HepG2 (cell line): Measurements from ENCODE around the gene TPST2. TPM values are rescaled to one million over a fixed set of nuclear protein-coding genes. Genes with fewer than 3 reads are reported as not detected.

Experiments
- ATAC-seq: fragments of 200-7000 bp; cut with Tn5 transposase; 3 replicates; pipeline ENCODE4 v1.9.1; 2020; ENCODE audit warnings: mild to moderate bottlenecking, moderate library complexity
- BruUV-seq: library from RNA; stranded (reverse); fragments of 400-500 nt; replicated peaks from 2 replicates; lab custom pipeline; 2021; lab: Mats Ljungman, UMichigan
- CTCF ChIA-PET: fragments of 300-600 bp; formaldehyde crosslinking; extraction: SDS; loops from one replicate; lab custom pipeline; 2021; ENCODE audit warnings: low total read pairs, inconsistent platforms, low intra/inter-chr PET ratio; lab: Yijun Ruan, JAX
- POLR2A ChIA-PET: fragments of 350-600 bp; sonication (Branson Sonifier 250); formaldehyde crosslinking; loops from one replicate; lab custom pipeline; 2020; ENCODE audit warnings: antibody characterized with exemption, inconsistent platforms; lab: Yijun Ruan, JAX
- DNase-seq: peaks from one replicate; pipeline ENCODE4 v3.0.0-alpha.2; 2015; ENCODE audit warnings: low spot score
- FAIRE-seq: peaks from 3 replicates; lab custom pipeline; 2011; peaks lifted over from hg19 to GRCh38; lab: Jason Lieb, UNC
- H2AFZ ChIP-seq: one replicate; pipeline ENCODE4 v1.6.1; 2011; ENCODE audit warnings: low read length, inconsistent platforms
- H3K27ac ChIP-seq: fragments of 300-600 bp; 3 replicates; pipeline ENCODE4 v1.8.0; 2011; ENCODE audit warnings: mixed run types, mild to moderate bottlenecking, mixed read lengths, low read length, inconsistent platforms; ENCODE audit not compliant: insufficient read depth; ENCODE audit errors: extremely low read length
- H3K27me3 ChIP-seq, 2 experiments: fragments of 200-600 bp in 1 of 2; 2 replicates in 1 of 2; 3 replicates in 1 of 2; pipeline versions ENCODE4 v1.6.0 to v1.8.0; 2011; ENCODE audit warnings: low read length in 2 of 2, mild to moderate bottlenecking in 2 of 2, moderate library complexity in 2 of 2, inconsistent platforms in 1 of 2; ENCODE audit not compliant: insufficient read depth in 2 of 2, control insufficient read depth in 1 of 2
- H3K36me3 ChIP-seq, 2 experiments: fragments of 200-600 bp in 1 of 2; replicated peaks in 1 of 2; 2 replicates in 1 of 2; 3 replicates in 1 of 2; pipeline versions ENCODE4 v1.5.1 to v1.8.0; 2011; ENCODE audit warnings: low read length in 2 of 2, inconsistent platforms in 1 of 2; ENCODE audit not compliant: insufficient read depth in 2 of 2, control insufficient read depth in 1 of 2
- H3K4me1 ChIP-seq: 2 replicates; pipeline ENCODE4 v1.5.1; 2012; ENCODE audit warnings: low read length, inconsistent platforms; ENCODE audit not compliant: insufficient read depth
- H3K4me2 ChIP-seq: 2 replicates; pipeline ENCODE4 v1.6.0; 2011; ENCODE audit warnings: low read depth, low read length, inconsistent platforms
- H3K4me3 ChIP-seq, 3 experiments: fragments of 200-600 bp in 1 of 3; sonication (generic), shearing (Covaris generic) in 1 of 3; replicated peaks in 1 of 3; 2 replicates each; pipeline ENCODE4 v1.5.1; 2011 to 2016; ENCODE audit warnings: low read length in 3 of 3, inconsistent platforms in 2 of 3, low read depth in 2 of 3, mild to moderate bottlenecking in 2 of 3, control low read depth in 1 of 3, mixed read lengths in 1 of 3; ENCODE audit not compliant: insufficient read depth in 1 of 3
- H3K79me2 ChIP-seq: one replicate; pipeline ENCODE4 v1.6.1; 2011; ENCODE audit warnings: low read length, inconsistent platforms; ENCODE audit not compliant: insufficient read depth
- H3K9ac ChIP-seq: 2 replicates; pipeline ENCODE4 v1.6.0; 2011; ENCODE audit warnings: mild to moderate bottlenecking, low read depth, low read length, inconsistent platforms; ENCODE audit not compliant: insufficient read depth
- H3K9me3 ChIP-seq: 2 replicates; pipeline ENCODE4 v1.5.1; 2012; ENCODE audit warnings: mild to moderate bottlenecking, low read length
- H4K20me1 ChIP-seq: 2 replicates; pipeline ENCODE4 v1.6.0; 2011; ENCODE audit warnings: inconsistent platforms, mild to moderate bottlenecking, low read length, moderate library complexity; ENCODE audit not compliant: insufficient read depth
- EHMT2 ChIP-seq: fragments of 200-600 bp; sonication (generic); IDR thresholded peaks from 2 replicates; pipeline ENCODE4 v1.7.0; 2017; ENCODE audit warnings: antibody characterized with exemption, low read depth, low read length, borderline replicate concordance
- FOXP4 ChIP-seq: sonication (generic); formaldehyde crosslinking; IDR thresholded peaks from 2 replicates; pipeline ENCODE4 v1.4.0; 2020; ENCODE audit warnings: missing genetic modification reagents
- GLMP ChIP-seq: sonication (generic); formaldehyde crosslinking; IDR thresholded peaks from 2 replicates; pipeline ENCODE4 v1.9.0; 2021; ENCODE audit warnings: missing genetic modification reagents, mild to moderate bottlenecking, borderline replicate concordance
- IRX3 ChIP-seq: sonication (generic); formaldehyde crosslinking; IDR thresholded peaks from 2 replicates; pipeline ENCODE4 v1.8.1; 2023; ENCODE audit warnings: mild to moderate bottlenecking, low read depth, missing genetic modification reagents, borderline replicate concordance
- MIER2 ChIP-seq: IDR thresholded peaks from 2 replicates; pipeline ENCODE4 v1.6.1; 2016; ENCODE audit warnings: missing biosample characterization, missing genetic modification reagents
- NCOA1 ChIP-seq: sonication (generic); formaldehyde crosslinking; IDR thresholded peaks from 2 replicates; pipeline ENCODE4 v1.9.0; 2021; ENCODE audit warnings: missing genetic modification reagents
- NCOA2 ChIP-seq: sonication (generic); formaldehyde crosslinking; IDR thresholded peaks from 2 replicates; pipeline ENCODE4 v1.8.0; 2022; ENCODE audit warnings: inconsistent platforms
- NFATC3 ChIP-seq: sonication (generic); formaldehyde crosslinking; IDR thresholded peaks from 2 replicates; pipeline ENCODE4 v1.5.1; 2020; ENCODE audit warnings: mild to moderate bottlenecking, missing genetic modification reagents
- SSRP1 ChIP-seq: IDR thresholded peaks from 2 replicates; pipeline ENCODE4 v1.6.1; 2016; ENCODE audit warnings: control low read depth
- TAF15 ChIP-seq: fragments of 200-400 bp; formaldehyde crosslinking; IDR thresholded peaks from one replicate; pipeline ENCODE4 v1.6.1; 2018; ENCODE audit warnings: mild to moderate bottlenecking, low read depth, low read length; ENCODE audit not compliant: poor library complexity, severe bottlenecking
- TERF1 ChIP-seq: sonication (generic); formaldehyde crosslinking; IDR thresholded peaks from 2 replicates; pipeline ENCODE4 v1.8.0; 2022; ENCODE audit warnings: mild to moderate bottlenecking, missing genetic modification reagents, moderate library complexity
- ZFP36L2 ChIP-seq: sonication (generic); formaldehyde crosslinking; IDR thresholded peaks from 2 replicates; pipeline ENCODE4 v1.4.0; 2020; ENCODE audit warnings: missing genetic modification reagents
- ZNF329 ChIP-seq: sonication (generic); formaldehyde crosslinking; IDR thresholded peaks from 2 replicates; pipeline ENCODE4 v1.9.0; 2021; ENCODE audit warnings: low read depth, mild to moderate bottlenecking, missing genetic modification reagents
- ZNF703 ChIP-seq: sonication (generic); formaldehyde crosslinking; IDR thresholded peaks from 2 replicates; pipeline ENCODE4 v1.5.1; 2020; ENCODE audit warnings: missing genetic modification reagents, mild to moderate bottlenecking, moderate library complexity, borderline replicate concordance
- ZNF746 ChIP-seq: sonication (generic); formaldehyde crosslinking; IDR thresholded peaks from 2 replicates; pipeline ENCODE4 v1.8.0; 2022; ENCODE audit warnings: mild to moderate bottlenecking, missing genetic modification reagents
- WGBS: methylation state at CpG from one replicate; pipeline ENCODE4 v1.1.6; 2017; ENCODE audit warnings: low lambda C conversion rate; 5-methylcytosine and 5-hydroxymethylcytosine counted together
- in situ Hi-C: cut with HindIII; loops from 2 replicates; pipeline ENCODE4 v1.10.0; 2017; ENCODE audit warnings: low pct_unique_long_range_greater_than_20kb; ENCODE audit not compliant: extremely low pct_ligation_motif_present
- intact Hi-C: fragments of 100-400 bp; cut with micrococcal nuclease; formaldehyde crosslinking; loops from one replicate; pipeline ENCODE4 v1.10.0; 2022; ENCODE audit not compliant: unreplicated experiment
- polyA plus RNA-seq, 8 experiments: library from polyadenylated mRNA; depleted of rRNA in 3 of 8; stranded (reverse) in 7 of 8; unstranded in 1 of 8; fragments of >200 nt; fragmentation: Illumina TruSeq in 4 of 8; extraction: Trizol in 4 of 8; gene quantifications; 2 replicates each; pipeline versions ENCODE4 v1.2.1 to v1.2.3, GENCODE V29; 2011 to 2016; ENCODE audit warnings: low read depth in 4 of 8, missing spikeins in 1 of 8, mixed read lengths in 1 of 8; ENCODE audit not compliant: insufficient read depth in 1 of 8
- total RNA-seq, 5 experiments: library from RNA; depleted of rRNA; stranded (reverse); fragments of >200 nt; fragmentation: Illumina TruSeq; extraction: Trizol; gene quantifications; 2 replicates each; pipeline ENCODE4 v1.2.3, GENCODE V29; 2016; ENCODE audit warnings: low read depth in 1 of 5
- TF ChIP-seq, protein P1 (sequence below), 2 experiments: IDR thresholded peaks; 2 replicates each; pipeline ENCODE4 v1.6.1; 2011 to 2012; ENCODE audit warnings: low read length in 2 of 2, borderline replicate concordance in 1 of 2, low read depth in 1 of 2, mild to moderate bottlenecking in 1 of 2, moderate library complexity in 1 of 2

TPST2 gene
- total and polyA plus RNA-seq, 2 of the 13 experiments (the other 11 are each of a cell fraction or from before 2014, with no cell fraction given), result 15.2 to 23.8 TPM

GRCh38 chr22:26512149-26512793 lies 77.7 kb downstream of the TPST2 start, which contains the start of gene TFIP11:
TFIP11 (minus strand) TSS chr22:26512473; CDS start chr22:26510272, 2,201 bp downstream.
- ChIA-PET POLR2A (interaction anchor here (0.9 to 2.0 kb wide), 7 partner anchors 9 to 65 kb away, joined by 3 to 27 read pairs (median 5); partner anchors contain the start of genes HPS4 and SRRD), CTCF (no interaction called here)
- Histone ChIP-seq H3K4me1 (peaks cover 21% of the 10 kb centered on the region), H3K27ac (peak within 1 kb of the TSS; percentile 73), H3K9ac (peak within 1 kb of the TSS; percentile 92), H3K4me3 (peak within 1 kb of the TSS; percentile 85 to 99 (median 92)), H3K4me2 (peak within 1 kb of the TSS; percentile 95), H3K27me3 (no peaks in the 10 kb centered on the region; a peak in 1 of 5 replicates), H3K79me2 (peaks cover 18% of the 10 kb centered on the region), H3K9me3 (no peaks in the 10 kb centered on the region), H2AFZ (peak within 1 kb of the TSS; percentile 61), H3K36me3 (peaks cover 8 to 19% of the 10 kb centered on the region in 2 experiments; a peak in 4 of 5 replicates), H4K20me1 (no peaks in the 10 kb centered on the region)
- no TSS peak for BruUV-seq
- ATAC-seq (peak; percentile 99), DNase-seq (peak; percentile 94), FAIRE-seq (peak; percentile 81)
- WGBS, result under 1% methylated on average over 25 of the region's 40 CpGs
- intact Hi-C loops (loop anchor here (5.0 kb wide), 2 partner anchors 35 to 80 kb away; partner anchors contain the start of gene TPST2), in situ Hi-C loops (no loop called here)
- TF ChIP-seq ZNF746 (CRISPR knock-in tag), result 0 out of 2 replicates have a peak, but pooled peaks have one; percentile 43
- peak; percentile 37 for TF ChIP-seq FOXP4 (CRISPR knock-in tag)
- TF ChIP-seq ZNF329 (CRISPR knock-in tag), result no peak
- no peak for TF ChIP-seq IRX3 (CRISPR knock-in tag)
- TF ChIP-seq EHMT2, result no peak
- TF ChIP-seq SSRP1 (CRISPR knock-in tag), result no peak
- no peak; the same call in 1 of the 2 replicates for TF ChIP-seq MIER2 (CRISPR knock-in tag)
- TF ChIP-seq, protein P1, sequence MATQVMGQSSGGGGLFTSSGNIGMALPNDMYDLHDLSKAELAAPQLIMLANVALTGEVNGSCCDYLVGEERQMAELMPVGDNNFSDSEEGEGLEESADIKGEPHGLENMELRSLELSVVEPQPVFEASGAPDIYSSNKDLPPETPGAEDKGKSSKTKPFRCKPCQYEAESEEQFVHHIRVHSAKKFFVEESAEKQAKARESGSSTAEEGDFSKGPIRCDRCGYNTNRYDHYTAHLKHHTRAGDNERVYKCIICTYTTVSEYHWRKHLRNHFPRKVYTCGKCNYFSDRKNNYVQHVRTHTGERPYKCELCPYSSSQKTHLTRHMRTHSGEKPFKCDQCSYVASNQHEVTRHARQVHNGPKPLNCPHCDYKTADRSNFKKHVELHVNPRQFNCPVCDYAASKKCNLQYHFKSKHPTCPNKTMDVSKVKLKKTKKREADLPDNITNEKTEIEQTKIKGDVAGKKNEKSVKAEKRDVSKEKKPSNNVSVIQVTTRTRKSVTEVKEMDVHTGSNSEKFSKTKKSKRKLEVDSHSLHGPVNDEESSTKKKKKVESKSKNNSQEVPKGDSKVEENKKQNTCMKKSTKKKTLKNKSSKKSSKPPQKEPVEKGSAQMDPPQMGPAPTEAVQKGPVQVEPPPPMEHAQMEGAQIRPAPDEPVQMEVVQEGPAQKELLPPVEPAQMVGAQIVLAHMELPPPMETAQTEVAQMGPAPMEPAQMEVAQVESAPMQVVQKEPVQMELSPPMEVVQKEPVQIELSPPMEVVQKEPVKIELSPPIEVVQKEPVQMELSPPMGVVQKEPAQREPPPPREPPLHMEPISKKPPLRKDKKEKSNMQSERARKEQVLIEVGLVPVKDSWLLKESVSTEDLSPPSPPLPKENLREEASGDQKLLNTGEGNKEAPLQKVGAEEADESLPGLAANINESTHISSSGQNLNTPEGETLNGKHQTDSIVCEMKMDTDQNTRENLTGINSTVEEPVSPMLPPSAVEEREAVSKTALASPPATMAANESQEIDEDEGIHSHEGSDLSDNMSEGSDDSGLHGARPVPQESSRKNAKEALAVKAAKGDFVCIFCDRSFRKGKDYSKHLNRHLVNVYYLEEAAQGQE (IDR thresholded peaks at IDR 0.05; ENCODE audit: borderline replicate concordance in 1 of 2, low read depth in 1 of 2, low read length in 2 of 2), result no peak
- TF ChIP-seq TERF1 (CRISPR knock-in tag), result no peak
- no peak for TF ChIP-seq NCOA2
- no peak for TF ChIP-seq TAF15
- no peak for TF ChIP-seq ZFP36L2 (CRISPR knock-in tag)
- no peak for TF ChIP-seq GLMP (CRISPR knock-in tag)
- 0 out of 2 replicates have a peak, but pooled peaks have one; percentile 66 for TF ChIP-seq NFATC3 (CRISPR knock-in tag)
- TF ChIP-seq NCOA1 (CRISPR knock-in tag), result no peak
- TF ChIP-seq ZNF703, result no peak
